Type B pancreatic cell (in vitro differentiated cells): ENCODE measurements around the gene ZFYVE9. TPM values are rescaled to one million over a fixed set of nuclear protein-coding genes. Genes with fewer than 3 reads are reported as not detected.

Experiments used
- DNase-seq: peaks from one replicate; pipeline ENCODE4 v3.0.0; 2021; ENCODE audit warnings: mixed read lengths; ENCODE audit not compliant: unreplicated experiment; ENCODE audit errors: extremely low spot score
- H3K27ac Mint-ChIP-seq: 2 replicates; pipeline ENCODE4 v1.8.0; 2021; ENCODE audit warnings: mild to moderate bottlenecking, mixed read lengths
- H3K27me3 Mint-ChIP-seq: 2 replicates; pipeline ENCODE4 v1.8.0; 2021; ENCODE audit warnings: mixed read lengths
- H3K36me3 Mint-ChIP-seq: 2 replicates; pipeline ENCODE4 v1.8.0; 2021; ENCODE audit warnings: mixed read lengths
- H3K4me1 Mint-ChIP-seq: one replicate; pipeline ENCODE4 v1.8.0; 2021; ENCODE audit warnings: mixed read lengths; ENCODE audit not compliant: unreplicated experiment
- H3K4me3 Mint-ChIP-seq: 2 replicates; pipeline ENCODE4 v1.8.0; 2021; ENCODE audit warnings: mild to moderate bottlenecking, mixed read lengths
- H3K9me3 Mint-ChIP-seq: 2 replicates; pipeline ENCODE4 v1.8.0; 2021; ENCODE audit warnings: mixed read lengths
- CTCF ChIP-seq: fragments of 200-600 bp; sonication (generic); conservative IDR thresholded peaks from 2 replicates; pipeline ENCODE4 v1.5.0; 2021; ENCODE audit warnings: antibody characterized with exemption, mild to moderate bottlenecking
- total RNA-seq: library from RNA; stranded (reverse); gene quantifications from 2 replicates; pipeline ENCODE4 v1.2.1, GENCODE V29; 2021; ENCODE audit warnings: low replicate concordance

The ZFYVE9 gene
- total RNA-seq, 1 donor from 2014 or later, result 30.6 TPM

DNA sequence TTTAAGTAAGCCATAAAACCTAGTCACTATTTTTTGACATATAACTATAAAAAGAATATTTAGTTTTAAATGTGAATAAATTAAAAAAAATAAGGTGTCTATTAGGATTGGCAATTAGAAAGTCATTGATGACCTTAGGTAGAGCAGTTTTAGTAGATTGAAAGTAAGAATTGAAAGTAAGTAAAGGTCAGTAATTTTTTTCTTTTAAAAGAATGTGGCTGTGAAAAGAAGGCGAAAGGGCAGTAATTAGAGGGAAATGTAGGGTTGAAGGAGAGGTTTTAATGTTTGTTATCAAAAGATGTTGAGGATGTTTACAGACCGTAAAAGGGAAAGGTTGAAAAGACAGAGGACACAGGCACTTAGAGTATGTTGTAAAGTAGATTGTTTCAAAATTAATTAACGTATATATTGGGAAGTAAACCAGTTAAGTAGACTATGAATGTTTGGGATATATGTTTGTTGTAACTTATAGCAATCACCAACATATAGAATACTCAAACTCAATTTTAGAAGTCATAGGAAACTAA lies 41.0 kb downstream of the ZFYVE9 start:
- H3K27ac Mint-ChIP-seq, result no peak overlapping the region
- TF ChIP-seq CTCF, result no peak
- no peaks in the 10 kb centered on the region for H3K27me3 Mint-ChIP-seq
- H3K9me3 Mint-ChIP-seq, result peaks cover 12% of the 10 kb centered on the region
- H3K36me3 Mint-ChIP-seq, result peaks cover 6% of the 10 kb centered on the region
- no peak for DNase-seq
- H3K4me3 Mint-ChIP-seq, result no peak overlapping the region
- H3K4me1 Mint-ChIP-seq, result peaks cover 6% of the 10 kb centered on the region

- DNase-seq, result no peak
- H3K27ac Mint-ChIP-seq, result no peak overlapping the region
- peaks cover 6% of the 10 kb centered on the region for H3K36me3 Mint-ChIP-seq
- no peaks in the 10 kb centered on the region for H3K27me3 Mint-ChIP-seq
- peaks cover 5% of the 10 kb centered on the region for H3K4me1 Mint-ChIP-seq
- H3K9me3 Mint-ChIP-seq, result no peaks in the 10 kb centered on the region
- H3K4me3 Mint-ChIP-seq, result no peak overlapping the region
- TF ChIP-seq CTCF, result no peak
Observed at GRCh38 chr1:52186449-52186848, 44.6 kb downstream of the ZFYVE9 start.

GRCh38 chr1:52189898-52190480 lies 48.1 kb downstream of the ZFYVE9 start:
- no peak for DNase-seq
- Mint-ChIP-seq H3K27me3 (no peaks in the 10 kb centered on the region), H3K36me3 (peaks cover 6% of the 10 kb centered on the region), H3K9me3 (no peaks in the 10 kb centered on the region), H3K4me3 (no peak overlapping the region), H3K4me1 (peaks cover 9% of the 10 kb centered on the region), H3K27ac (no peak overlapping the region)
- TF ChIP-seq CTCF, result no peak

- Mint-ChIP-seq H3K27me3 (no peaks in the 10 kb centered on the region), H3K36me3 (peaks cover 6% of the 10 kb centered on the region), H3K4me1 (peaks cover 9% of the 10 kb centered on the region), H3K9me3 (no peaks in the 10 kb centered on the region), H3K4me3 (no peak overlapping the region), H3K27ac (no peak overlapping the region)
- TF ChIP-seq CTCF, result peak; percentile 38
- DNase-seq, result no peak
Observed at GRCh38 chr1:52190500-52191252, 48.8 kb downstream of the ZFYVE9 start.

- DNase-seq, result no peak
- Mint-ChIP-seq H3K9me3 (no peaks in the 10 kb centered on the region), H3K36me3 (peaks cover 6% of the 10 kb centered on the region), H3K27me3 (no peaks in the 10 kb centered on the region), H3K4me3 (no peak overlapping the region), H3K4me1 (peaks cover 9% of the 10 kb centered on the region), H3K27ac (no peak overlapping the region)
- no peak for TF ChIP-seq CTCF
Observed at GRCh38 chr1:52191395-52191965, 49.6 kb downstream of the ZFYVE9 start.
